HCT116 (cell line): Measurements from ENCODE around the gene CTIF. TPM values are rescaled to one million over a fixed set of nuclear protein-coding genes. Genes with fewer than 3 reads are reported as not detected.

Experiments used
- ATAC-seq: fragments of 200-7000 bp; cut with Tn5 transposase; 2 replicates; pipeline ENCODE4 v1.9.1; 2020; ENCODE audit warnings: mild to moderate bottlenecking, moderate library complexity
- BruUV-seq: library from RNA; stranded (reverse); fragments of 400-500 nt; replicated peaks from 2 replicates; lab custom pipeline; 2021; lab: Mats Ljungman, UMichigan
- CTCF ChIA-PET: fragments of 300-600 bp; sonication (Branson Sonifier 250); formaldehyde crosslinking; loops from one replicate; lab custom pipeline; 2021; ENCODE audit warnings: antibody characterized with exemption; lab: Charles Lee
- POLR2A ChIA-PET: fragments of 300-600, 350-600 bp; sonication (Branson Sonifier 250); formaldehyde crosslinking; loops from one replicate; lab custom pipeline; 2021; ENCODE audit warnings: antibody characterized with exemption; lab: Charles Lee
- RAD21 ChIA-PET, 2 experiments: fragments of 300-600 bp; sonication (Branson Sonifier 250); formaldehyde crosslinking; loops; one replicate each; lab custom pipeline; 2023; ENCODE audit warnings: low total read pairs in 2 of 2; ENCODE audit not compliant: uncharacterized antibody in 2 of 2, unreplicated experiment in 2 of 2, low non-redundant PET in 1 of 2; lab: Charles Lee
- DNase-seq: peaks from one replicate; pipeline ENCODE4 v3.0.0-alpha.2; 2010; ENCODE audit warnings: low read depth, low spot score
- H2AFZ ChIP-seq: fragments of 200-600 bp; shearing (Covaris generic), sonication (generic); 2 replicates; pipeline ENCODE4 v1.6.1; 2017; ENCODE audit warnings: low read depth, mixed run types, mixed read lengths, antibody characterized with exemption, low read length; ENCODE audit not compliant: poor library complexity, severe bottlenecking
- H3K27ac ChIP-seq: 2 replicates; pipeline ENCODE4 v1.5.1; 2012; ENCODE audit warnings: low read depth, low read length
- H3K27me3 ChIP-seq: fragments of 200-600 bp; sonication (generic); 2 replicates; pipeline ENCODE4 v1.6.1; 2016; ENCODE audit warnings: mixed run types, low read length, mixed read lengths; ENCODE audit not compliant: insufficient read depth
- H3K36me3 ChIP-seq, 2 experiments: fragments of 200-500 bp in 1 of 2; fragments of 200-600 bp in 1 of 2; sonication (Bioruptor generic) in 1 of 2; sonication (generic) in 1 of 2; 2 replicates each; pipeline versions ENCODE4 v1.5.1 to v1.6.1; 2014 to 2016; ENCODE audit warnings: low read length in 2 of 2, inconsistent platforms in 1 of 2, mixed read lengths in 1 of 2, mixed run types in 1 of 2; ENCODE audit not compliant: insufficient read depth in 2 of 2, control insufficient read depth in 1 of 2
- H3K4me1 ChIP-seq, 2 experiments: fragments of 200-600 bp in 1 of 2; sonication (generic) in 1 of 2; 2 replicates each; pipeline versions ENCODE4 v1.5.1 to v1.6.1; 2012 to 2017; ENCODE audit warnings: low read length in 2 of 2, inconsistent platforms in 1 of 2, mild to moderate bottlenecking in 1 of 2, mixed read lengths in 1 of 2, mixed run types in 1 of 2, moderate library complexity in 1 of 2; ENCODE audit not compliant: insufficient read depth in 2 of 2, control insufficient read depth in 1 of 2
- H3K4me2 ChIP-seq: fragments of 200-600 bp; sonication (generic); 2 replicates; pipeline ENCODE4 v1.6.1; 2017; ENCODE audit warnings: mixed run types, low read length, mixed read lengths
- H3K4me3 ChIP-seq, 2 experiments: fragments of 200-600 bp in 1 of 2; sonication (generic) in 1 of 2; replicated peaks in 1 of 2; 2 replicates each; pipeline ENCODE4 v1.5.1; 2011 to 2016; ENCODE audit warnings: low read length in 2 of 2, control low read depth in 1 of 2, low read depth in 1 of 2, mild to moderate bottlenecking in 1 of 2, mixed read lengths in 1 of 2, mixed run types in 1 of 2
- H3K79me2 ChIP-seq: fragments of 200-600 bp; sonication (generic); 2 replicates; pipeline ENCODE4 v1.6.1; 2017; ENCODE audit warnings: mild to moderate bottlenecking, mixed run types, low read length, moderate library complexity, mixed read lengths; ENCODE audit not compliant: insufficient read depth
- H3K9ac ChIP-seq: fragments of 200-600 bp; sonication (generic); 2 replicates; pipeline ENCODE4 v1.6.1; 2016; ENCODE audit warnings: low read length, mixed read lengths
- H3K9me2 ChIP-seq: fragments of 200-600 bp; sonication (generic), shearing (Covaris generic); 2 replicates; pipeline ENCODE4 v1.6.1; 2017; ENCODE audit warnings: mixed run types, mild to moderate bottlenecking, moderate library complexity; ENCODE audit not compliant: insufficient read depth
- H3K9me3 ChIP-seq, 2 experiments: fragments of 200-500 bp in 1 of 2; fragments of 200-600 bp in 1 of 2; sonication (Bioruptor generic) in 1 of 2; sonication (generic) in 1 of 2; 2 replicates each; pipeline ENCODE4 v1.6.1; 2014 to 2017; ENCODE audit warnings: low read length in 2 of 2, mixed read lengths in 2 of 2, inconsistent platforms in 1 of 2, low read depth in 1 of 2, mild to moderate bottlenecking in 1 of 2, mixed run types in 1 of 2, moderate library complexity in 1 of 2; ENCODE audit not compliant: control insufficient read depth in 1 of 2, insufficient read depth in 1 of 2
- H4K20me1 ChIP-seq: fragments of 200-600 bp; sonication (generic), shearing (Covaris generic); 2 replicates; pipeline ENCODE4 v1.6.1; 2017; ENCODE audit warnings: mixed run types, mild to moderate bottlenecking, moderate library complexity; ENCODE audit not compliant: insufficient read depth
- ATF3 ChIP-seq: IDR thresholded peaks from 2 replicates; pipeline ENCODE4 v1.6.1; 2012
- CEBPB ChIP-seq: IDR thresholded peaks from 2 replicates; pipeline ENCODE4 v1.6.1; 2012; ENCODE audit warnings: low read depth
- CTCF ChIP-seq, 3 experiments: fragments of 200-600 bp in 1 of 3; sonication (generic) in 1 of 3; IDR thresholded peaks in 2 of 3; conservative IDR thresholded peaks in 1 of 3; 2 replicates each; pipeline ENCODE4 v1.5.1; 2012 to 2017; ENCODE audit warnings: low read depth in 2 of 3, low read length in 2 of 3, antibody characterized with exemption in 1 of 3, borderline replicate concordance in 1 of 3, control low read depth in 1 of 3, mild to moderate bottlenecking in 1 of 3, mixed read lengths in 1 of 3, mixed run types in 1 of 3, moderate library complexity in 1 of 3; ENCODE audit not compliant: insufficient read depth in 1 of 3
- EGR1 ChIP-seq: IDR thresholded peaks from 2 replicates; pipeline ENCODE4 v1.6.1; 2012; ENCODE audit warnings: low read depth
- ELF1 ChIP-seq: IDR thresholded peaks from 2 replicates; pipeline ENCODE4 v1.6.1; 2012; ENCODE audit warnings: low read depth, borderline replicate concordance
- EZH2 ChIP-seq: fragments of 200-600 bp; sonication (generic); IDR thresholded peaks from 2 replicates; pipeline ENCODE4 v1.6.1; 2017; ENCODE audit warnings: antibody characterized with exemption, mixed run types
- EZH2phosphoT487 ChIP-seq: fragments of 200-600 bp; IDR thresholded peaks from 2 replicates; pipeline ENCODE4 v1.6.1; 2018; ENCODE audit warnings: antibody characterized with exemption, borderline replicate concordance
- FOSL1 ChIP-seq: IDR thresholded peaks from 2 replicates; pipeline ENCODE4 v1.6.1; 2012; ENCODE audit warnings: low read depth
- POLR2A ChIP-seq: IDR thresholded peaks from 2 replicates; pipeline ENCODE4 v1.7.0; 2011; ENCODE audit warnings: borderline replicate concordance; ENCODE audit not compliant: insufficient read depth, insufficient read length; ENCODE audit errors: extremely low read depth
- POLR2AphosphoS5 ChIP-seq: IDR thresholded peaks from 2 replicates; pipeline ENCODE4 v1.6.1; 2011; ENCODE audit warnings: mild to moderate bottlenecking, low read depth, low read length, moderate library complexity
- RAD21 ChIP-seq: IDR thresholded peaks from 2 replicates; pipeline ENCODE4 v1.6.1; 2012; ENCODE audit warnings: low read depth, mild to moderate bottlenecking
- SP1 ChIP-seq: IDR thresholded peaks from 2 replicates; pipeline ENCODE4 v1.6.1; 2012; ENCODE audit warnings: low read depth
- SRF ChIP-seq: IDR thresholded peaks from 2 replicates; pipeline ENCODE4 v1.6.1; 2012; ENCODE audit warnings: low read depth
- YY1 ChIP-seq: IDR thresholded peaks from 2 replicates; pipeline ENCODE4 v1.6.1; 2011; ENCODE audit warnings: low read length, low read depth, moderate library complexity, mild to moderate bottlenecking; ENCODE audit not compliant: insufficient replicate concordance; ENCODE audit errors: extremely low read depth
- ZNF274 ChIP-seq: fragments of 200-500 bp; sonication (Bioruptor generic); IDR thresholded peaks from 2 replicates; pipeline ENCODE4 v1.6.1; 2014; ENCODE audit warnings: mild to moderate bottlenecking, low read depth, low read length, inconsistent platforms
- intact Hi-C: fragments of 100-400 bp; cut with micrococcal nuclease; formaldehyde crosslinking; loops from 2 replicates; pipeline ENCODE4 v1.10.0; 2022
- total RNA-seq: library from RNA; stranded (reverse); gene quantifications from one replicate; pipeline ENCODE4 v1.2.1, GENCODE V29; 2021; ENCODE audit not compliant: unreplicated experiment

The CTIF gene
- total RNA-seq, 1 experiment from 2014 or later, result 19.7 TPM

- TF ChIP-seq ZNF274, result no peak
- TF ChIP-seq YY1, result no peak
- TF ChIP-seq CTCF (IDR thresholded peaks at IDR 0.05 in 2 of 3, conservative IDR thresholded peaks at IDR 0.05 in 1 of 3; ENCODE audit: borderline replicate concordance in 1 of 3, insufficient read depth in 1 of 3, low read depth in 2 of 3, low read length in 2 of 3), result no peak
- no peak for TF ChIP-seq RAD21
- TF ChIP-seq FOSL1, result no peak
- TF ChIP-seq, all 23 proteins: peak for 0
- Histone ChIP-seq H3K36me3 (no peaks in the 10 kb centered on the region), H3K9me3 (no peaks in the 10 kb centered on the region), H3K27me3 (no peaks in the 10 kb centered on the region), H3K27ac (no peak overlapping the region), H3K4me1 (peaks cover 10 to 18% of the 10 kb centered on the region in 2 experiments; a peak in 3 of 4 replicates), H3K4me3 (no peak overlapping the region), H3K79me2 (no peaks in the 10 kb centered on the region), H4K20me1 (no peaks in the 10 kb centered on the region), H3K9ac (no peak overlapping the region), H3K4me2 (no peak overlapping the region), H3K9me2 (no peaks in the 10 kb centered on the region), H2AFZ (no peak overlapping the region)
- ATAC-seq (no peak), DNase-seq (no peak)
- no TSS peak for BruUV-seq
- ChIA-PET POLR2A (no interaction called here), CTCF (no interaction called here), RAD21 (no interaction called here)
- intact Hi-C loops, result no loop called here
Observed at GRCh38 chr18:48892146-48892855, 353.5 kb downstream of the CTIF start.

GRCh38 chr18:48893061-48893607 lies 354.3 kb downstream of the CTIF start:
- DNase-seq, result no peak
- H4K20me1 ChIP-seq, result no peaks in the 10 kb centered on the region
- intact Hi-C loops, result no loop called here
- ChIA-PET POLR2A (no interaction called here), CTCF (no interaction called here), RAD21 (no interaction called here)
- H2AFZ ChIP-seq, result no peak overlapping the region
- no TSS peak for BruUV-seq
- no peak overlapping the region for H3K27ac ChIP-seq
- H3K9me3 ChIP-seq, result no peaks in the 10 kb centered on the region
- no peaks in the 10 kb centered on the region for H3K27me3 ChIP-seq
- H3K4me2 ChIP-seq, result no peak overlapping the region
- no peaks in the 10 kb centered on the region for H3K79me2 ChIP-seq
- H3K36me3 ChIP-seq, result no peaks in the 10 kb centered on the region
- no peak overlapping the region for H3K9ac ChIP-seq
- H3K4me3 ChIP-seq, result no peak overlapping the region
- ATAC-seq, result no peak
- peaks cover 10 to 18% of the 10 kb centered on the region in 2 experiments; a peak in 3 of 4 replicates for H3K4me1 ChIP-seq
- no peaks in the 10 kb centered on the region for H3K9me2 ChIP-seq
- TF ChIP-seq ELF1 (no peak), POLR2AphosphoS5 (no peak), EGR1 (no peak), FOSL1 (no peak), CTCF (IDR thresholded peaks at IDR 0.05 in 2 of 3, conservative IDR thresholded peaks at IDR 0.05 in 1 of 3; ENCODE audit: borderline replicate concordance in 1 of 3, insufficient read depth in 1 of 3, low read depth in 2 of 3, low read length in 2 of 3) (no peak), ATF3 (no peak), YY1 (no peak), RAD21 (no peak), SP1 (no peak), EZH2phosphoT487 (no peak), POLR2A (no peak), CEBPB (no peak), SRF (no peak), EZH2 (no peak)
